ENCODE results near the gene GLIS1. TPM values are rescaled to one million over a fixed set of nuclear protein-coding genes. Genes with fewer than 3 reads are reported as not detected.

GLIS1 gene
- polyA plus RNA-seq, 3 donors = not detected

- no peaks in the 10 kb centered on the region for H3K9me3 Mint-ChIP-seq
- no peak overlapping the region for H3K27ac Mint-ChIP-seq
- intact Hi-C loops (cut with micrococcal nuclease) = no loop called here
- H3K4me3 Mint-ChIP-seq = no peak overlapping the region
- TF ChIP-seq CTCF (IDR thresholded peaks at IDR 0.05) = no peak
- no peak overlapping the region for H3K4me3 ChIP-seq (replicated peaks in 1 of 3; ENCODE audit: low read depth in 2 of 3, low read length in 3 of 3)
- H3K27me3 Mint-ChIP-seq (ENCODE audit: low read depth in 3 of 3) = peaks cover 0 to 8% (median 5%) of the 10 kb centered on the region in 3 donors
- H3K79me2 ChIP-seq (ENCODE audit: insufficient read depth, low read length) = no peaks in the 10 kb centered on the region
- H3K27me3 ChIP-seq (ENCODE audit: control insufficient read depth in 2 of 2, insufficient read depth in 2 of 2, low read length in 2 of 2) = no peaks in the 10 kb centered on the region
- H3K9me3 ChIP-seq (replicated peaks in 1 of 2; ENCODE audit: control insufficient read depth in 1 of 2, insufficient read depth in 1 of 2, low read length in 2 of 2) = no peaks in the 10 kb centered on the region
- H4K20me1 ChIP-seq (ENCODE audit: insufficient read depth, low read length) = no peaks in the 10 kb centered on the region
- H3K27ac ChIP-seq (ENCODE audit: low read depth in 1 of 2, low read length in 2 of 2) = no peak overlapping the region
- no peaks in the 10 kb centered on the region for H3K4me1 ChIP-seq (ENCODE audit: control insufficient read depth in 1 of 2, insufficient read depth in 2 of 2, low read length in 2 of 2)
- H3K36me3 ChIP-seq (replicated peaks in 1 of 2; ENCODE audit: control insufficient read depth in 1 of 2, insufficient read depth in 2 of 2, low read length in 2 of 2) = no peaks in the 10 kb centered on the region
- no peak overlapping the region for H2AFZ ChIP-seq (ENCODE audit: insufficient read depth, low read depth, low read length, poor library complexity, severe bottlenecking)
- H3K4me2 ChIP-seq (replicated peaks; ENCODE audit: extremely low read depth, low read length, poor library complexity, severe bottlenecking) = no peak overlapping the region
- H3K36me3 Mint-ChIP-seq = no peaks in the 10 kb centered on the region
- no peak overlapping the region for H3K9ac ChIP-seq (ENCODE audit: insufficient read depth, low read length, poor library complexity, severe bottlenecking)
- no peaks in the 10 kb centered on the region for H3K4me1 Mint-ChIP-seq
- no peak for DNase-seq
- 43% methylated on average over 2 of the region's 7 CpGs for WGBS (ENCODE audit: insufficient coverage)
Measured at GRCh38 chr1:53550201-53550741, 188.7 kb downstream of the GLIS1 start.

DNA sequence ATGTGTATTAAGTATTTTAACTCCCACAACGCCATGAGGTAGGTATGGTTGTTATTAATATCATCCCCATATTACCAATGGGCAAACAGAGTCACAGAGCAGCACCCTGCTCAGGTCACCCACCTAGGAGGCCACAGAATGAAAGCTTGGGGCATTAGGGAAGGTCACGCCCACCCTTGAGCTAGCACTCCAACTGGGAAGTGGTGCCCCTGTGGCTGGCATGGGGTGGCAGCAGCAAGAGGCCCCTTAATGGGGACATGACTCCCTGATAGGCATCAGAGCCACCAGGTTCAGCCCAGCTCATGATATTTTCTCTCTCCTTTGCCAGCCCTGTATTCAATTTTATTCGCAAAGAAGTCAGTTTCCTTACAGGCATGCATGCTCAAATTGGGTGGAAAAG, 189.2 kb downstream of the GLIS1 start:
- H3K27ac Mint-ChIP-seq = no peak overlapping the region
- no peaks in the 10 kb centered on the region for H3K79me2 ChIP-seq (ENCODE audit: insufficient read depth, low read length)
- no peaks in the 10 kb centered on the region for H3K36me3 Mint-ChIP-seq
- H3K27me3 ChIP-seq (ENCODE audit: control insufficient read depth in 2 of 2, insufficient read depth in 2 of 2, low read length in 2 of 2) = no peaks in the 10 kb centered on the region
- no peak overlapping the region for H2AFZ ChIP-seq (ENCODE audit: insufficient read depth, low read depth, low read length, poor library complexity, severe bottlenecking)
- no peaks in the 10 kb centered on the region for H3K36me3 ChIP-seq (replicated peaks in 1 of 2; ENCODE audit: control insufficient read depth in 1 of 2, insufficient read depth in 2 of 2, low read length in 2 of 2)
- WGBS (ENCODE audit: insufficient coverage) = 60% methylated on average over 1 of the region's 3 CpGs
- H3K4me1 Mint-ChIP-seq = no peaks in the 10 kb centered on the region
- H3K9ac ChIP-seq (ENCODE audit: insufficient read depth, low read length, poor library complexity, severe bottlenecking) = no peak overlapping the region
- TF ChIP-seq CTCF (IDR thresholded peaks at IDR 0.05) = no peak
- H3K4me3 Mint-ChIP-seq = no peak overlapping the region
- no peaks in the 10 kb centered on the region for H4K20me1 ChIP-seq (ENCODE audit: insufficient read depth, low read length)
- no peak for DNase-seq
- intact Hi-C loops (cut with micrococcal nuclease) = no loop called here
- H3K4me1 ChIP-seq (ENCODE audit: control insufficient read depth in 1 of 2, insufficient read depth in 2 of 2, low read length in 2 of 2) = no peaks in the 10 kb centered on the region
- no peak overlapping the region for H3K4me2 ChIP-seq (replicated peaks; ENCODE audit: extremely low read depth, low read length, poor library complexity, severe bottlenecking)
- no peak overlapping the region for H3K27ac ChIP-seq (ENCODE audit: low read depth in 1 of 2, low read length in 2 of 2)
- H3K27me3 Mint-ChIP-seq (ENCODE audit: low read depth in 3 of 3) = peaks cover 0 to 8% (median 5%) of the 10 kb centered on the region in 3 donors
- no peak overlapping the region for H3K4me3 ChIP-seq (replicated peaks in 1 of 3; ENCODE audit: low read depth in 2 of 3, low read length in 3 of 3)
- no peaks in the 10 kb centered on the region for H3K9me3 Mint-ChIP-seq
- H3K9me3 ChIP-seq (replicated peaks in 1 of 2; ENCODE audit: control insufficient read depth in 1 of 2, insufficient read depth in 1 of 2, low read length in 2 of 2) = no peaks in the 10 kb centered on the region
